A549 treated with AZD9567 at 1 μM for 4 hours (cell line): Measurements from ENCODE around the gene IRF9. TPM values are rescaled to one million over a fixed set of nuclear protein-coding genes. Genes with fewer than 3 reads are reported as not detected.

Source experiments
- total RNA-seq: library from RNA; stranded (reverse); fragments of 200-300 nt; extraction: Qiagen RNA extraction; gene quantifications from 5 replicates; pipeline ENCODE4 v1.2.3, GENCODE V29; 2022; ENCODE audit not compliant: insufficient read depth

Gene IRF9
- total RNA-seq, 1 experiment from 2014 or later = 13.8 TPM

Other genes starting within 250 kb of the IRF9 start
- gene DHRS4, start 207.5 kb upstream of the IRF9 start, total RNA-seq = 43.0 to 65.3 TPM (median 47.9 TPM) in 5 replicates
- gene DHRS4L2, start 172.3 kb upstream of the IRF9 start, total RNA-seq = 22.9 to 34.9 TPM (median 30.9 TPM) in 5 replicates
- 0.47 to 0.84 TPM (median 0.64 TPM) in 4 of 5 replicates, not detected in the other for gene CARMIL3, start 109.3 kb upstream of the IRF9 start, total RNA-seq
- gene CPNE6, start 89.7 kb upstream of the IRF9 start, total RNA-seq = 0.03 to 0.11 TPM (median 0.05 TPM) in 3 of 5 replicates, not detected in the others
- gene PCK2, start 67.0 kb upstream of the IRF9 start, total RNA-seq = 18.9 to 22.7 TPM (median 21.0 TPM) in 5 replicates
- 19.7 to 29.9 TPM (median 20.1 TPM) in 5 replicates for gene DCAF11, start 46.5 kb upstream of the IRF9 start, total RNA-seq
- gene NRL, start 46.3 kb upstream of the IRF9 start, total RNA-seq = 0.77 to 1.0 TPM (median 0.88 TPM) in 4 of 5 replicates, not detected in the other
- 0.09 to 0.11 TPM in 2 of 5 replicates, not detected in the others for gene FITM1, start 30.6 kb upstream of the IRF9 start, total RNA-seq
- 157 to 178 TPM (median 167 TPM) in 5 replicates for gene PSME1, start 25.1 kb upstream of the IRF9 start, total RNA-seq
- gene EMC9, start 19.7 kb upstream of the IRF9 start, total RNA-seq = 47.3 to 67.1 TPM (median 62.0 TPM) in 5 replicates
- 132 to 193 TPM (median 160 TPM) in 5 replicates for gene PSME2, start 14.7 kb upstream of the IRF9 start, total RNA-seq
- 27.3 to 37.8 TPM (median 34.3 TPM) in 5 replicates for gene RNF31, start 13.8 kb upstream of the IRF9 start, total RNA-seq
- 3.3 to 6.0 TPM (median 4.0 TPM) in 5 replicates for gene REC8, start 10.8 kb downstream of the IRF9 start, total RNA-seq
- 73.9 to 90.6 TPM (median 84.9 TPM) in 5 replicates for gene IPO4, start 27.6 kb downstream of the IRF9 start, total RNA-seq
- 56.1 to 71.9 TPM (median 59.3 TPM) in 5 replicates for gene TM9SF1, start 34.2 kb downstream of the IRF9 start, total RNA-seq
- not detected in 5 replicates for gene TSSK4, start 44.4 kb downstream of the IRF9 start, total RNA-seq
- gene CHMP4A, start 52.2 kb downstream of the IRF9 start, total RNA-seq = 77.6 to 89.1 TPM (median 81.5 TPM) in 5 replicates
- 20.7 to 31.9 TPM (median 29.7 TPM) in 5 replicates for gene MDP1, start 54.8 kb downstream of the IRF9 start, total RNA-seq
- gene NEDD8, start 71.1 kb downstream of the IRF9 start, total RNA-seq = 348 to 468 TPM (median 465 TPM) in 5 replicates
- gene GMPR2, start 71.7 kb downstream of the IRF9 start, total RNA-seq = 53.0 to 75.8 TPM (median 56.4 TPM) in 5 replicates
- gene TINF2, start 81.4 kb downstream of the IRF9 start, total RNA-seq = 32.1 to 39.8 TPM (median 39.2 TPM) in 5 replicates
- 0.66 to 1.5 TPM (median 1.0 TPM) in 4 of 5 replicates, not detected in the other for gene TGM1, start 101.9 kb downstream of the IRF9 start, total RNA-seq
- gene RABGGTA, start 110.3 kb downstream of the IRF9 start, total RNA-seq = 15.3 to 23.4 TPM (median 16.9 TPM) in 5 replicates
- gene DHRS1, start 138.5 kb downstream of the IRF9 start, total RNA-seq = 9.7 to 13.7 TPM (median 12.1 TPM) in 5 replicates
- 14.4 to 18.4 TPM (median 16.9 TPM) in 5 replicates for gene NOP9, start 138.6 kb downstream of the IRF9 start, total RNA-seq
- 0.09 to 0.51 TPM (median 0.32 TPM) in 4 of 5 replicates, not detected in the other for gene CIDEB, start 146.7 kb downstream of the IRF9 start, total RNA-seq
- 5.2 to 8.2 TPM (median 6.0 TPM) in 4 of 5 replicates, not detected in the other for gene LTB4R2, start 148.9 kb downstream of the IRF9 start, total RNA-seq
- 5.7 to 9.1 TPM (median 7.6 TPM) in 5 replicates for gene LTB4R, start 150.2 kb downstream of the IRF9 start, total RNA-seq
- gene ADCY4, start 173.8 kb downstream of the IRF9 start, total RNA-seq = not detected in 5 replicates
- gene RIPK3, start 178.7 kb downstream of the IRF9 start, total RNA-seq = not detected in 5 replicates
- 0.05 to 0.45 TPM (median 0.20 TPM) in 4 of 5 replicates, not detected in the other for gene NFATC4, start 206.9 kb downstream of the IRF9 start, total RNA-seq
- gene NYNRIN, start 237.7 kb downstream of the IRF9 start, total RNA-seq = 0.15 to 0.26 TPM (median 0.16 TPM) in 4 of 5 replicates, not detected in the other